Stimulated activated CD4-positive, alpha-beta T cell treated with anti-CD3 and anti-CD28 coated beads, Interleukin-4, amount 100 ng/mL, for 1 hour (primary cell): ENCODE results near the gene ZNF511.
A peak's percentile ranks its signal among the peaks of the same experiment; 100 is the strongest.
"Not testable (repeated sequence)": the region's sequence is repeated elsewhere in the genome, so short reads cannot be mapped to it uniquely, and the experiment has no call there.

Experiments
- DNase-seq: peaks from one replicate; pipeline ENCODE4 v3.0.0-alpha.2; 2020

The ZNF511 gene

DNA sequence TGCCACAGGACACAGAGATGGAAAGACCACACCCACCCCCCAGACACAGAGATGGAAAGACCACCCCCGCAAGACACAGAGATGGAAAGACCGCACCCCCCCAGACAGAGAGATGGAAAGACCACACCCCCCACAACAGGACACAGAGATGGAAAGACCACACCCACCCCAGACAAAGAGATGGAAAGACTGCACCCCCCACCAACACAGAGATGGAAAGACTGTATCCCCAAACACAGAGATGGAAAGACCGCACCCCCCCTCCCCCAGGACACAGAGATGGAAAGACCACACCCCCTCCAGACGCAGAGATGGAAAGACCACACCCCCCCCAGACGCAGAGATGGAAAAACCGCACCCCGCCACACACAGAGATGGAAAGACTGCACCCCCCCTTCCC, 8.0 kb downstream of the ZNF511 start:
- no peak for DNase-seq

DNA sequence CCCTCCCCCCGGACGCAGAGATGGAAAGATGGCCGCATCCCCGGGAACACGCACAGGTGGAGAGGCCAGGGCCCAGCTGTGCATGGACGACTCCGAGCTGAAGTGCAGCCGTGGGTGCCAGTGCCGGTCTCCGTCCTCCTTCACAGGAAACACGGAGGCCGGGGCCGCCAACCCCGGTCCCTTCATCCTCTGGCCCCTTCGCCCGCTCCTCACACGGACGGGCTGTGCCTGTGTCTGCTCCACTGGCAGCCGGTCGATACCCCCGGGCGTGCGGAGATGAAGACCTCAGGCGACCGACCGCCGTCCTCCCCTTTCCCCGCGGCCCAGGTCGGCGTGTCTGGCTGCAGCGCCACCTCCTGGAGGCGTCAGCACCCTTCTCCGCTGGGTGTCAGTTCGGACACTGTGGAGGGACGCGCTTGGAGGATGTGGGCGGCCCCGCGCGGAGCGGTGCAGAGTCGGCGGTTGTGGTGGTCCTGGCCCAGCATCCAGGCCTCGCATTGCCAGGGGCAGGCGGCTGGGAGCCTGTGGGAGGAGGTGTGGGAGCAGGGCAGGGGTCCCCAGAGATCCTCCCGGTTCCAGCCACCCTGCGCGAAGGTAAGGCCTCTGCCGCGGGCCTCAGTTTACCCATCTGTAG, 9.9 kb downstream of the ZNF511 start:
- DNase-seq = peak; percentile 69

DNA sequence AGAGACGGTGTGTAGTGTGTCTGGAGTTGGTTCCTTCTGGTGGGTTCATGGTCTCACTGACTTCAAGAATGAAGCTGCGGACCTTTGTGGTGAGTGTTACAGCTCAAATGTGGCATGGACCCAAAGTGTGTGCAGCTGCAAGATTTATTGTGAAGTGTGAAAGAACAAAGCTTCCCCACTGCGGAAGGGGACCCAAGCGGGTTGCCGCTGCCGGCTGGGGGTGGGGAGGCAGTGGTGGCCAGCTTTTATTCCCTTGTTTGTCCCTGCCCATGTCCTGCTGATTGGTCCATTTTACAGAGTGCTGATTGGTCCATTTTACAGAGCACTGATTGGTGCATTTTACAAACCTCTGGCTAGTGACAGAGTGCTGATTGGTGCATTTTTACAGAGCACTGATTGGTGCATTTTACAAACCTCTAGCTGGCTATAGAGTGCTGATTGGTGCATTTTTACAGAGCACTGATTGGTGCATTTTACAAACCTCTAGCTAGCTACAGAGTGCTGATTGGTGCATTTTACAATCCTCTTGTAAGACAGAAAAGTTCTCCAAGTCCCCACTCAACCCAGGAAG, 12.2 kb downstream of the ZNF511 start:
- DNase-seq = not testable (repeated sequence)

DNA sequence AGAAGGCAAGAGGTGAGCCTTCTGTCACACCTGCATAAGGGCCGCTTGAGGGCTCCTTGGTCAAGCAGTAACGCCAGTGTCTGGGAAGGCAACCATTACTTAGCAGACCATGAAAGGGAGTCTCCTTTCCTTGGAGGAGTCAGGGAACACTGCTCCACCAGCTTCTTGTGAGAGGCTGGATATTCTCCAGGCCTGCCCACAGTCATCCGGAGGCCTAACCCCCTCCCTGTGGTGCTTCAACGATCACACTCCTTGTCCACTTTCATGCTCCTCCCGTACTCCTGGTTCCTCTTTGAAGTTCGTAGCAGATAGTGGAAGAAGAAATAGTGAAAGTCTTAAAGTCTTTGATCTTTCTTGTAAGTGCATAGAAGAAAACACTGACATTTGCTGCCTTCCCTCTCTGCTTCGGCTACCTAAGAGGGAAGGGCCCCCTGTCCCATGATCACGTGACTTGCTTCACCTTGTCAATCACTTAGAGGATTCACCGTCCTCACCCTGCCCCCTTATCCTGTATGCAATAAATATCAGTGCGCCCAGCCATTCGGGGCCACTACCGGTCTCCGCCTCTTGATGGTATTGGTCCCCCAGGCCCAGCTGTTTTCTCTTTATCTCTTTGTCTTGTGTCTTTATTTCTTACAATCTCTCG, 13.5 kb downstream of the ZNF511 start:
- DNase-seq = not testable (repeated sequence)

GRCh38 chr10:133324198-133324792, 15.6 kb downstream of the ZNF511 start:
- peak; percentile 62 for DNase-seq

DNA sequence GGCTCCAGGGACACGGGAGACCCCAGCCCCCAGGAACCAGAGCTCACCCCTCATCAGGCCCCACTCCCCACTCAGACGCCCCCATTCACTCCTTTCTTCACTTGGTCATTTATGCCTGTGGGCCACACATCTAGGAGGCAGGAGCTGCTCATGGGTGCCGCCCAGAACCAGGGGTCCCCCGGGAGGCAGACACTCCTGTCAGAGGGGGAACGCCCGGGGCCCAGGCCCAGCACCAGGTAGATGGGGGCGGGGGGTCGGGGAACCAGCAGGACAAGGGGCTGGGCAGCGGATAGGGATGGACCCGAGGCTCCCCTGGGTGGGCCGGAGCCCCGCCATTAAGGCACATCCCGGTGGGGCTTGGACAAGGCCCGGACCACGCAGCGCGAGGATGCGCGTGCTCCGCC, 16.1 kb downstream of the ZNF511 start:
- no peak for DNase-seq

- DNase-seq = peak; percentile 27
Observed at GRCh38 chr10:133325440-133326222, 16.9 kb downstream of the ZNF511 start.

- no peak for DNase-seq
Observed at GRCh38 chr10:133326223-133326551, 17.5 kb downstream of the ZNF511 start.

DNA sequence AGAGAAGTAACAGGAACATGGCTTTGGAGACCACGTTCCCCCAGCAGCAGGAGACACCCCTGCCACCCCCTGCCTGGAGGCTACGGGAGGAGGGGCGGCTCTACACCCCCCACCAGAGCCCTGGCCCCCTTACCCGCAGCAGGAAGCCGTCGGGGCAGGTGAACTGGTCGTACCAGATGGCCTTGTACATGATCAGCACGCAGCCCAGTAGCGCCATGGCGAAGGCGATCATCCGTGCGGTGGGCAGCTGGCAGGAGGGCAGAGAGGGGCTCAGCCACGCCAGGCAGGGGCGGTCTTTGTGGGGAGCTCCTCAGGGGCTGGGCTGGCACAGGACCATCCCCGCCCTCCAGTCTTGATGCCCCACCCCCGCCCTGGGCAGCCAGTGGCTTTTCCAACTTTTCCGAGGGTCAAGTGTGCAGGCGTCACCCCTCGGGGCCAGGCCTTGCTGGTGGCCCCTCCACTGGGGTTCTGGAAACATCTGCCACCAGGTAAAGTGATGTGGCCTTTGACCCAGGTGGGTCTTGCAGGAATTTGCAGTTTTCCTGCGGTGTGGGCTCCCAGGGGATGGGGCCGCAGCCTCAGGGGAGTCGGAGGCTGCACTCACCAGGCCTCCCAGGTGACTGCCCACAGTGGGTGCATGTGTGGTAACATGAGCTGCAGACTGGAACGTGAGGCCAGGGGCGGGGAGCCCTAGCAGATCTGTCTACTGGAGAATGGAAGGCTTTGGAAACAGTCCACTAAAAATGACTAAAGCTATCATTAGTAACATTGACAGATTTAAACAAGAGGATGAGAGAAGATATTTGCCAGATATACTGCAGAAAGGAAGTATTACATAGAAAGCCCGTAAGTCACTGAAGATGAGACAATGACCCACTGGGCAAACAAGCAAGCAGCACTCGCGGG, 18.3 kb downstream of the ZNF511 start:
- no peak for DNase-seq

- no peak for DNase-seq
Observed at GRCh38 chr10:133327651-133328357, 19.1 kb downstream of the ZNF511 start.

- no peak for DNase-seq
Observed at GRCh38 chr10:133328358-133329343, 19.9 kb downstream of the ZNF511 start.

DNA sequence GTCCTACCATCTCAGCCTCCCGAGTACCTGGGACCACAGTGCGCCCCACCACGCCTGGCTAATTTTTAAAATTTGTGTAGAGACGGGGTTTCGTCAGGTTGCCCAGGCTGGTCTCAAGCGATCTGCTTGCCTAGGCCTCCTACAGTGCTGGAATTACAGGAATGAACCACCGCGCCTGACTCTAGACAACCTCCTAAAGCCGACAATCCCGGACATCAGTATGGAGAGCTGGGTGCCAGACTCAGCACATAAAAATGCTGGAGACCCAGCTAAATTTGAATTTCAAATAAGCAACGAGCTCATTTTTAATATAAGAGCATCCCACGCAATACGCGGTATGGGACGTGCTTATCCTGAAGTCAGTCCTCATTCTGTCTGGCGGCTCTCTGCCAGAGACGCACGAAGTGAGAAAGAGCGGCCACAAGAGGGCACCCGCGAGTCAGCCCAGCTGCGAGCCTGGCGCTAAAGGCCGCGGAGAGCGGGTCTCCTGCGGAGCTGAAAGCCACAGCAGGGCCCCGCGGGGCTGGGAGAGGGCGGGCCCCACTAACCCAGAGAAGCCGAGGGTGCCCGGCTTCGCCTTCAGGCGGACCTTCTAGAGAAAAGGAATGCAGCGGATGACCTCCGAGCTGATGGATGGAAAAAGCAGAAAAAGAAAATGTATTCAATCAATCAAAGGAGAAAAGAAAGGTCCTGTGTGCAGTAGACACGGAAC, 20.9 kb downstream of the ZNF511 start:
- peak; percentile 91 for DNase-seq

- DNase-seq = no peak
Observed at GRCh38 chr10:133332936-133333699, 24.4 kb downstream of the ZNF511 start.

GRCh38 chr10:133334503-133335245, 26.0 kb downstream of the ZNF511 start:
- DNase-seq = peak; percentile 45

GRCh38 chr10:133335246-133336117, 26.8 kb downstream of the ZNF511 start:
- DNase-seq = peak; percentile 74

- no peak for DNase-seq
Observed at GRCh38 chr10:133336118-133336576, 27.4 kb downstream of the ZNF511 start.
